ENCODE measurements around the gene BRK1.
"Not testable (repeated sequence)": the region's sequence is repeated elsewhere in the genome, so short reads cannot be mapped to it uniquely, and the experiment has no call there.

BRK1 gene

GRCh38 chr3:10115326-10116137, at the start of gene BRK1:
BRK1 (plus strand) TSS chr3:10115675; CDS start chr3:10115702, 27 bp downstream.
- DNase-seq, result peak; percentile 89

GRCh38 chr3:10070077-10070476, 45.4 kb upstream of the BRK1 start:
- DNase-seq, result not testable (repeated sequence)

DNA sequence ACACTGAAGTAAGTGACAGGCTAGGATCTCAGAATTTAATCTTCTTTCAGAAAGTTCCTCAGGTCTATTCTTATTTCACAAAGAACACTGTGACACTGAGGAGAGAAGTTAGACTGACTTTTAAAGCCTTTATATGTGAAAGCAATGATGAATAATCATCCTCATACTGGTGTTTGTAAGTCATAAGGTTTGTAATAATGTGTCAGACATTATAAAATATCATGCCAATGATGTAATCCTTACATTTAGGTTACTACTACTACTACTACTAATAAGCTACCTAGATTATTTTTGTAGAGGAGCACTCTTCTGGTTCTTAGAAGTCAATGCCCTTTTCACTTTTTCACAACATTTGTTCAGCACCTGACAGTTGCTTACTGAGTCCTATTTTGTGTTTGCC, 40.8 kb upstream of the BRK1 start:
- no peak for DNase-seq

- DNase-seq, result no peak
These were observed 33.6 kb upstream of the BRK1 start for GRCh38 chr3:10081871-10082270.

DNA sequence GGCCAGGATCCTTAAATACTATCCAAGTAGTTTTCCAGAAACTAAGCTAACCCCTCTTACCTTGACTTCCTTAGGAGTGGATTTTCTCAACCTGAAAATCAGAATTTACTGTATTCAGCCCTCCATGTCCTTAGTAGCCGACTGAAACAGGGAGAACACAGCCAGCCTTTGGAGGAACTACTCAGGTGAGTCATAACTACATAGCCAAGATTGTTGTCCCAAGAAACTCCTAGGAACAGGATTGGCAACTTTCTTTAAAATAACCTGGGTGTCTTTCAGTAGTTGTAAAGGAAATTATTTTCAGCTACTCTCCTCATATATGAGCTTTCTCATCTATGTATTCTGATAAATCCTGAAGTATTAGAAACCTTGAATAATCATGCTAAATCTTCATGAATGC, 29.7 kb upstream of the BRK1 start:
- DNase-seq, result no peak

- no peak for DNase-seq
These were observed 27.2 kb upstream of the BRK1 start for GRCh38 chr3:10088256-10088655.

- no peak for DNase-seq
These were observed 25.3 kb upstream of the BRK1 start for GRCh38 chr3:10090179-10090578.

GRCh38 chr3:10090774-10091173, 24.7 kb upstream of the BRK1 start:
- not testable (repeated sequence) for DNase-seq

DNA sequence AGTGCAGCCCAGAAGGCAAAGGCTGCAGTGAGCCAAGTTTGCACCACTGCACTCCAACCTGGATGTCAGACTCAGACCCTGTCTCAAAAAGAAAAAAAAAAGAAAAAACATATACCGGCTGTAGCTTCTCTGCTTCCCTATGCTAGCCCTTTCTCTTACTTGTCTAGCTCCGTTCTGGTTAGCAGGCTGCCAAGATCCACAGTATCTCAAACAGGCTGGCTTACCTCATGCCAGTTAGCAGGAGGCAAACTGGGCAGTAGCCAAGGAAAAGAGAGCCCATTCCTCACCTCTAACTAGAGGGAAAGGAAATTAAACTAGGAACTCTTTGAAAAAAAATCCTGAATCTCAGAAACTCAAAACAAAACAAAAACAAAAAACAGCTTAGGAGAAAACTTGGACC, 24.1 kb upstream of the BRK1 start:
- not testable (repeated sequence) for DNase-seq

DNA sequence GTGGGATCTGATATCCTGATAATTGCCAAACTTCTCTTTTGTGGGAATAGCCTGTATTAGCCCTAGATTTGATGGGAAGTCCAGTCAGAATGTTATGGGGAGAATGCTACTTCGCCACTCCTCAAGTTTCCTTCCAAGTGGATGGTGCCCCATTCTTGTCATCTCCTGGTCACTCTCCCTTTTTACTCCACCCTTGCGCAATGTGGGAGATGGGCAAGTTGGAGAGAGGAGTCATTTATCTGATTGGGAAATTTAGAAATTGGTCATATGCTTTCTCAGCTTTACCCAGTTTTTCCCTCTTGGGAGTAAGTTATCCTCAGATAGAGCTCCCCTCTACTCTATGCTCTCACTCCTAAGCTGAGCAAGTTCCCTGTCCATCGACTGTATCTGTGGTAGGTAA, 21.8 kb upstream of the BRK1 start:
- DNase-seq, result no peak

- no peak for DNase-seq
These were observed 16.4 kb upstream of the BRK1 start for GRCh38 chr3:10099041-10099440.

- DNase-seq, result no peak
These were observed 8.6 kb upstream of the BRK1 start for GRCh38 chr3:10106919-10107318.

- DNase-seq, result no peak
These were observed 7.4 kb upstream of the BRK1 start, which contains the start of gene FANCD2OS for GRCh38 chr3:10108091-10108490. FANCD2OS (minus strand) TSS chr3:10108255; CDS start chr3:10104774, 3,481 bp downstream.

GRCh38 chr3:10116138-10116460, 624 bp downstream of the BRK1 start:
- DNase-seq, result no peak

- DNase-seq, result no peak
These were observed 1.5 kb downstream of the BRK1 start for GRCh38 chr3:10116928-10117327.

GRCh38 chr3:10119376-10119775, 3.9 kb downstream of the BRK1 start:
- DNase-seq, result no peak

- DNase-seq, result no peak
These were observed 5.6 kb downstream of the BRK1 start for GRCh38 chr3:10121064-10121463.

- DNase-seq, result no peak
These were observed 7.2 kb downstream of the BRK1 start for GRCh38 chr3:10122724-10123123.

GRCh38 chr3:10135872-10136271, 20.4 kb downstream of the BRK1 start:
- DNase-seq, result not testable (repeated sequence)

GRCh38 chr3:10136426-10137005, 21.0 kb downstream of the BRK1 start:
- DNase-seq, result no peak

GRCh38 chr3:10137178-10137577, 21.7 kb downstream of the BRK1 start:
- DNase-seq, result no peak

- no peak for DNase-seq
These were observed 25.6 kb downstream of the BRK1 start for GRCh38 chr3:10140996-10141546.

GRCh38 chr3:10142707-10143560, 27.5 kb downstream of the BRK1 start:
- peak; percentile 15 for DNase-seq

Measured in NCI-H526 treated with DMSO at 0.1 percent for 48 hours (cell line).